Memory B cell (primary cell): ENCODE results near the gene DOCK1.

Experiments used
- ATAC-seq: fragments of 150-1000 bp; cut with Tn5 transposase; 2 replicates; pipeline ENCODE4 v1.10.0; 2021; ENCODE audit warnings: low read depth, mild to moderate bottlenecking, moderate library complexity
- DNase-seq, 2 donors: peaks; one replicate each; pipeline ENCODE4 v3.0.0; 2022; ENCODE audit warnings: low spot score in 2 of 2
- H3K27ac Mint-ChIP-seq: one replicate; pipeline ENCODE4 v1.8.0; 2022; ENCODE audit warnings: mild to moderate bottlenecking, moderate library complexity, mixed read lengths
- H3K27me3 Mint-ChIP-seq: one replicate; pipeline ENCODE4 v1.8.0; 2022; ENCODE audit warnings: mixed read lengths
- H3K36me3 Mint-ChIP-seq: one replicate; pipeline ENCODE4 v1.8.0; 2022; ENCODE audit warnings: mild to moderate bottlenecking, mixed read lengths
- H3K4me1 Mint-ChIP-seq: one replicate; pipeline ENCODE4 v1.8.0; 2022; ENCODE audit warnings: mixed read lengths
- H3K4me3 Mint-ChIP-seq: one replicate; pipeline ENCODE4 v1.8.0; 2022; ENCODE audit warnings: mild to moderate bottlenecking, moderate library complexity, mixed read lengths
- H3K9me3 Mint-ChIP-seq: one replicate; pipeline ENCODE4 v1.8.0; 2022; ENCODE audit warnings: mixed read lengths

DOCK1 gene

GRCh38 chr10:127266431-127266830 is 361.2 kb downstream of the DOCK1 start:
- ATAC-seq (no peak), DNase-seq (no peak)
- Mint-ChIP-seq H3K9me3 (peaks cover 3% of the 10 kb centered on the region), H3K27me3 (no peaks in the 10 kb centered on the region), H3K36me3 (no peaks in the 10 kb centered on the region), H3K4me1 (no peaks in the 10 kb centered on the region), H3K27ac (no peak overlapping the region), H3K4me3 (no peak overlapping the region)

GRCh38 chr10:127267442-127267841 is 362.2 kb downstream of the DOCK1 start:
- Mint-ChIP-seq H3K27me3 (no peaks in the 10 kb centered on the region), H3K36me3 (no peaks in the 10 kb centered on the region)

GRCh38 chr10:127272076-127272475 is 366.8 kb downstream of the DOCK1 start:
- Mint-ChIP-seq H3K4me1 (no peaks in the 10 kb centered on the region), H3K27me3 (no peaks in the 10 kb centered on the region), H3K4me3 (no peak overlapping the region), H3K9me3 (peaks cover 5% of the 10 kb centered on the region), H3K27ac (no peak overlapping the region), H3K36me3 (no peaks in the 10 kb centered on the region)
- DNase-seq: no peak
- no peak for ATAC-seq

More at GRCh38 chr10:127267442-127267841, 362.2 kb downstream of the DOCK1 start:
- no peak for DNase-seq
- no peak overlapping the region for H3K27ac Mint-ChIP-seq
- no peaks in the 10 kb centered on the region for H3K9me3 Mint-ChIP-seq
- H3K4me1 Mint-ChIP-seq: no peaks in the 10 kb centered on the region
- ATAC-seq: no peak
- no peak overlapping the region for H3K4me3 Mint-ChIP-seq

- no peak for DNase-seq
Measured at GRCh38 chr10:127275272-127275671, 370.0 kb downstream of the DOCK1 start.

GRCh38 chr10:127275793-127276450 is 370.7 kb downstream of the DOCK1 start:
- Mint-ChIP-seq H3K36me3 (no peaks in the 10 kb centered on the region), H3K4me3 (no peak overlapping the region), H3K9me3 (peaks cover 5% of the 10 kb centered on the region), H3K27me3 (no peaks in the 10 kb centered on the region), H3K4me1 (no peaks in the 10 kb centered on the region), H3K27ac (no peak overlapping the region)
- DNase-seq: no peak
- no peak for ATAC-seq

More at GRCh38 chr10:127275272-127275671, 370.0 kb downstream of the DOCK1 start:
- Mint-ChIP-seq H3K36me3 (no peaks in the 10 kb centered on the region), H3K4me1 (no peaks in the 10 kb centered on the region), H3K27ac (no peak overlapping the region), H3K9me3 (peaks cover 5% of the 10 kb centered on the region), H3K27me3 (no peaks in the 10 kb centered on the region), H3K4me3 (no peak overlapping the region)
- no peak for ATAC-seq

- ATAC-seq (no peak), DNase-seq (no peak)
- Mint-ChIP-seq H3K9me3 (peaks cover 5% of the 10 kb centered on the region), H3K27ac (no peak overlapping the region), H3K27me3 (no peaks in the 10 kb centered on the region), H3K4me1 (no peaks in the 10 kb centered on the region), H3K4me3 (no peak overlapping the region), H3K36me3 (no peaks in the 10 kb centered on the region)
Measured at GRCh38 chr10:127276794-127277462, 371.7 kb downstream of the DOCK1 start.

GRCh38 chr10:127278001-127278400 is 372.8 kb downstream of the DOCK1 start:
- DNase-seq (no peak), ATAC-seq (no peak)
- Mint-ChIP-seq H3K36me3 (no peaks in the 10 kb centered on the region), H3K27me3 (no peaks in the 10 kb centered on the region), H3K4me3 (no peak overlapping the region), H3K4me1 (no peaks in the 10 kb centered on the region), H3K27ac (no peak overlapping the region), H3K9me3 (peaks cover 5% of the 10 kb centered on the region)

GRCh38 chr10:127279334-127279774 is 374.1 kb downstream of the DOCK1 start:
- ATAC-seq (no peak), DNase-seq (no peak)
- no peak overlapping the region for H3K4me3 Mint-ChIP-seq
- H3K36me3 Mint-ChIP-seq: no peaks in the 10 kb centered on the region
- no peaks in the 10 kb centered on the region for H3K4me1 Mint-ChIP-seq
- H3K27ac Mint-ChIP-seq: no peak overlapping the region
- no peaks in the 10 kb centered on the region for H3K27me3 Mint-ChIP-seq
- peaks cover 5% of the 10 kb centered on the region for H3K9me3 Mint-ChIP-seq

- DNase-seq (no peak), ATAC-seq (no peak)
- Mint-ChIP-seq H3K4me3 (no peak overlapping the region), H3K27ac (no peak overlapping the region), H3K36me3 (no peaks in the 10 kb centered on the region), H3K4me1 (no peaks in the 10 kb centered on the region), H3K27me3 (no peaks in the 10 kb centered on the region), H3K9me3 (no peaks in the 10 kb centered on the region)
Measured at GRCh38 chr10:127280446-127280845, 375.2 kb downstream of the DOCK1 start.

GRCh38 chr10:127283017-127283416 is 377.8 kb downstream of the DOCK1 start:
- ATAC-seq (no peak), DNase-seq (no peak)
- Mint-ChIP-seq H3K36me3 (no peaks in the 10 kb centered on the region), H3K4me3 (no peak overlapping the region), H3K27ac (no peak overlapping the region), H3K9me3 (peaks cover 3% of the 10 kb centered on the region), H3K4me1 (no peaks in the 10 kb centered on the region), H3K27me3 (no peaks in the 10 kb centered on the region)

- DNase-seq (no peak), ATAC-seq (no peak)
- Mint-ChIP-seq H3K4me3 (no peak overlapping the region), H3K36me3 (no peaks in the 10 kb centered on the region), H3K27me3 (no peaks in the 10 kb centered on the region), H3K9me3 (peaks cover 5% of the 10 kb centered on the region), H3K4me1 (no peaks in the 10 kb centered on the region), H3K27ac (no peak overlapping the region)
Measured at GRCh38 chr10:127283576-127283975, 378.3 kb downstream of the DOCK1 start.

GRCh38 chr10:127290850-127291249 is 385.6 kb downstream of the DOCK1 start:
- Mint-ChIP-seq H3K4me1 (no peaks in the 10 kb centered on the region), H3K27me3 (peaks cover 4% of the 10 kb centered on the region)
- ATAC-seq: no peak

GRCh38 chr10:127291329-127291728 is 386.1 kb downstream of the DOCK1 start:
- ATAC-seq (no peak), DNase-seq (no peak)
- Mint-ChIP-seq H3K27me3 (peaks cover 4% of the 10 kb centered on the region), H3K4me1 (no peaks in the 10 kb centered on the region), H3K4me3 (no peak overlapping the region), H3K27ac (no peak overlapping the region), H3K9me3 (peaks cover 9% of the 10 kb centered on the region), H3K36me3 (no peaks in the 10 kb centered on the region)

More at GRCh38 chr10:127290850-127291249, 385.6 kb downstream of the DOCK1 start:
- H3K4me3 Mint-ChIP-seq: no peak overlapping the region
- H3K9me3 Mint-ChIP-seq: peaks cover 9% of the 10 kb centered on the region
- no peak for DNase-seq
- H3K27ac Mint-ChIP-seq: no peak overlapping the region
- H3K36me3 Mint-ChIP-seq: no peaks in the 10 kb centered on the region

- no peak overlapping the region for H3K4me3 Mint-ChIP-seq
Measured at GRCh38 chr10:127292888-127293287, 387.7 kb downstream of the DOCK1 start.

GRCh38 chr10:127293640-127294039 is 388.4 kb downstream of the DOCK1 start:
- no peaks in the 10 kb centered on the region for H3K36me3 Mint-ChIP-seq
- no peak for DNase-seq
- peaks cover 4% of the 10 kb centered on the region for H3K27me3 Mint-ChIP-seq
- H3K27ac Mint-ChIP-seq: no peak overlapping the region
- H3K9me3 Mint-ChIP-seq: peaks cover 6% of the 10 kb centered on the region
- no peak overlapping the region for H3K4me3 Mint-ChIP-seq
- H3K4me1 Mint-ChIP-seq: no peaks in the 10 kb centered on the region
- no peak for ATAC-seq

More at GRCh38 chr10:127292888-127293287, 387.7 kb downstream of the DOCK1 start:
- no peaks in the 10 kb centered on the region for H3K4me1 Mint-ChIP-seq
- H3K9me3 Mint-ChIP-seq: peaks cover 9% of the 10 kb centered on the region
- H3K36me3 Mint-ChIP-seq: no peaks in the 10 kb centered on the region
- DNase-seq (no peak), ATAC-seq (no peak)
- H3K27me3 Mint-ChIP-seq: peaks cover 4% of the 10 kb centered on the region
- no peak overlapping the region for H3K27ac Mint-ChIP-seq
